EL (cell line): Measurements from ENCODE around the gene FLT1.

Experiments
- DNase-seq: peaks from one replicate; pipeline ENCODE4 v3.0.0-alpha.2; 2016

FLT1 gene

GRCh38 chr13:28528388-28528787, 33.5 kb upstream of the FLT1 start:
- DNase-seq = no peak

GRCh38 chr13:28527629-28528028, 32.7 kb upstream of the FLT1 start:
- DNase-seq = no peak

GRCh38 chr13:28526876-28527275, 31.9 kb upstream of the FLT1 start:
- no peak for DNase-seq

GRCh38 chr13:28522871-28523270, 27.9 kb upstream of the FLT1 start:
- no peak for DNase-seq

DNA sequence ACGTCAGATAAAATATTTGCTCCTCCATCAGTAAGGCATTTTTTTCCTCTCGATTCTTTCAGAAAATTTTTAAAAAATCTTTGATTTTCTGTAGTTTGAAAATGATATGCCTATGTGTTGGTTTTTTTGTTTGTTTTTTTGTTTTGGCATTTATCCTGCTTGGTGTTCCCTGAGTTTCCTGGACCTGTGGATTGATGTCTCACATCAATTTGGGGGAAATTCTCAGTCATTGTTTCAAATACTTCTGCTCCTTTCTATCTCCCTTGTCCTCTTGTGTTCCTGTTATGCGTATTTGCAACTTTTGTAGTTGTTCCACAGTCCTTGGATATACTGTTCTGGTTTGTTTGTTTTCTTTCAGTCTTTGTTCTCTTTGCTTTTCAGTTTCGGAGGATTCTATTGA, 18.8 kb upstream of the FLT1 start:
- no peak for DNase-seq

DNA sequence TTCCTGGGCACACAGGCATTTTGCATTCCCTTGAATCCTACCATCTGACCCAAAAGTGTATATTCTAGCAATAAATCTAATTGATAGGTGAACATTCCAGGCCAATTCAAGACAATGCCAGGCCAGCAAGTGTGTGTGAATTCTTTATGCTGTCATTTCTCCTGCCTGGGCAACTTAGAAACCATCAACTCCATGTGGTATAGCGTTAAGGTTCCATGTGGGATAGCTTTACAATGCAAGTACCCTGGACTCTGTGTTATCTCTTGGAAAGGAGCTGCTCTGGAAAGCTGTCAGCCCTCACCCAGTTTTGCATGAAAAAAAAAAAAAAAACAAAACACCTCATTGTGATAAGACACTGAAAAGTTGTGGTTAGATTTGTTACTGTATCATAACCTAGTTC, 15.6 kb upstream of the FLT1 start:
- DNase-seq = no peak

GRCh38 chr13:28510066-28510465, 15.1 kb upstream of the FLT1 start:
- no peak for DNase-seq

- no peak for DNase-seq
These were observed 10.7 kb upstream of the FLT1 start for GRCh38 chr13:28505543-28506135.

DNA sequence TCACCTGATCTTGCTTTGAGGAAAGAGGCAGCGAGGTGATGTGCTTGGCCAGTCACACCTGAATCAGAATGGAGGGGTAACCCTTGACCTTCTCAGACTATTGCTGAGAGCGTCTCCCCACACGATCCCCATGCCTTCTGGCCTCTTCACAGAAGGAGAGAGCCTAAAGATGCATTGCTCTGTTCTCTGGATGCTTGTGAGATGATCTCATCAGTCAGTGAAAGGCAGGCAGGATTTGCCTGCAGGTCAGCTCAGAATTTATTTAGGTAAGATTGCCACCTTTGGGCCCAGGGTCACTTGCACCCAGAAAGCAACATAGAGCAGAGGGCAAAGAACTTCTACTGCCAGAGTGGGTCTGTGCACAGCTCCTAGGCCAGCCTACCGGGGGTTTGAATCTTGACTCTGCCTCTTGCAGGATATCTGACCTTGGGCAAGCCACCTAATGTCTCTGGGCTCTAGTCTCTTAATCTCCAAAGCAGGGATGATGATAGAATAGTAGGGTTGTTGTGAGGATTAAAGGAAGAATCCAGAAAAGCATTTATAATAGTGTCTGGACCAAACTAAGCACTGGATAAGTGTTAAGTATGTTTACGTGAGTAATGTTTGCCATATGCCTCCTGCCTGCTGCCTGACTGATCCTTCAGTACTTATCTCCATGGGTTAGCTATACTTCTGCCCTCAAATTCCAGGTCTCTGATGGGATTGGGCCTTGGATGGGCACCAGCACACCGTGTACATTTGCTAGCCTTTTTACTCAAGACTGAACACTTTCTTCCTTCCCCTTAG, 8.4 kb upstream of the FLT1 start:
- DNase-seq = peak; percentile 35

DNA sequence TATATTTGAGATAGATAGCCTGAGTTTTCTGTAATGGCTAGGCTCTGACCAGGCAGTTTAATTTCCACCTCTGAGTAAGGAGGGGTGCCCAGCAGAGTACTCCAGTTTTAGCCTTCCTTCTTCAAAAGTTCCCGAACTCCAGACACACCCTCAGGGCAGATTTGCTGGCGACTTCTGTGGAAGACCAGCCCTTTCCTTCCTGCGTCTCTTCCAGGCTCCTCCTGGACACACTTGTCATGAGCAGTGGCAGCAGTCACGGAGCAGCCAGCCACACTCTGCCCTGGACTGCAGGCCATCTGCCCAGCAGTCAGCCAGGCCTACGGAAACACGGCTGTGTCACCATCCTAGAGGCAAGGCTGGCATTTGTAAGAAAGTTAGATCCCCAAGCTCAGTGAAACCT, 6.6 kb upstream of the FLT1 start:
- DNase-seq = no peak

DNA sequence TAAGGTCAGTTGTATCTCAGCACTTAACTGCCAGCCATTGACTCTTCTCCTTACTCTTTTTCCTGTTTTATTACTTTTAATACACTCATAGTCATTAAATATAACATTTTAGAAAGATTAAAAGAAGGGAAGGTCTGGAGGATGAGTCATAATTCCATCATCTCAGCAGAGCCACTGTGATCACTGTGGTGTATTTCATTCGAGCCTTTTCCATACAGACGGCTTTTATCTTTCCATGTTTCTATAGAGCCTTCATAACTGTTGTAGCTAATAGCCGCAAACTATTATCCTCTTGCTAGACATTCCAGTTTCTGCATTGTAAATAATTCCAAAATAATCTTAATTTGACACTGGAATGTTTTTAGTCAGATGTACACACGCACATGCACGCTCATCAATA, 4.7 kb upstream of the FLT1 start:
- peak; percentile 51 for DNase-seq

DNA sequence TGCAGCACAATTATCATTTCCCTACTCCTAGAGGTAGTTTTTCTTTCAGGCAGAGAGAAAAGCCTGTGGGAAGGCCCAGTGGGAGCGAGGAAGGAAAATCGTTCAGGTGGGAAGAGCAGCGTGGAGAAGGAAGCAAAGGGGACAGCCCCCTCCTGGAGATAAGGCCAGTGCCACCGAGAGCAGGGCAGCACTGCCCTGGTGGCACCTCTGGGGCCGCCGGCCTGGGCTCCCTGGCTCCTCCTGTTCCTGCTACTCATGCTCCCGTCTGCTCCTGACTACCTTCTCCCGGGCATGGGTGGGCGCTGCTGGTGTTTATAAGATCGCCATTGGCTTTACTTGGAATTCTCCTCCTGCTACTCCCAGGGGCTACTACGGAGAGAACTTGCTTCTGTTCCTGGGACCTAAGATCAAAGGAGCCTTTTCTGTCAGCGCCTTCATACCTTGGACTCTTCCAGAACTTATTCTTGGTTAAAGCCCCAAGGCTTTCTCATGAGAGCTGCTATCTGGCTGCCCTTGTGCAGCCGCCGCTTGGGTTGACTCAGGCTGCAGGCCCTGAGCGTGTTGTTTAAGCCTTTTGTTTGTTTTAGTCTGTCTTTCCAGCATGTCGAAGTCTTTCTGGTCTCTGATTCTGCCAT, 3.7 kb upstream of the FLT1 start:
- DNase-seq = no peak

- no peak for DNase-seq
These were observed 2.4 kb upstream of the FLT1 start for GRCh38 chr13:28497143-28497876.

GRCh38 chr13:28496188-28496564, 1.2 kb upstream of the FLT1 start:
- no peak for DNase-seq

DNA sequence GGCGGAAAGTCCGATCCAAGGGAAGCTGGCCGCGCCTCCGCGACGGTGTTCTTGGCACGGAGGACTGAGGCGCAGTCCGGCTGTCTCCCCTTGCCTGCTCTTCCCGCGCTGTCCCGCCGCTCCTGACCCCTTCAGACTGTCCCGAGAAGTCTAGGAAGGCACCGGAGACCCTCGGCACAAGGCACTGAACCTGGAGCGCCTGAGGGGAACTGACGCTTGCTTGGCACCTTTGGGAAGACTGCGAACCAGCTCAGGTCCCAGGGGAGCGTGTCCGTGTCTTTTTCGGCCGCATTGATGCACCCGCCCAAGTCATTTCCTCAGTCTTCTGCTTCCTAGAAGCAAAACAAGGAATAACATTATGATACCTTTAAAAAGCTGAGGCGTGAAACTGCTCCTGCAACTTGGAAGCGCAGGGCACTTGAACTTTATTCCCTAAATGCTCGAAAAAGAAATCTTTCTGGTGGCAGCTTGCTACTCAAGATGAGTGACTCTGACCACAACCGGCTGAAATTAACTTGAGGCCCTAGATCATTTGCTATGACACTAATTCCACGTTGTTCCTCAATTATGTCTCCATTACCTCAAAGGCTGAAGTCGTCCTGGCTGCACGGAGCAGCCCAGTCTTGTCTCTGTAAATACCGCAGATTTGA, 735 bp upstream of the FLT1 start:
- DNase-seq = no peak

DNA sequence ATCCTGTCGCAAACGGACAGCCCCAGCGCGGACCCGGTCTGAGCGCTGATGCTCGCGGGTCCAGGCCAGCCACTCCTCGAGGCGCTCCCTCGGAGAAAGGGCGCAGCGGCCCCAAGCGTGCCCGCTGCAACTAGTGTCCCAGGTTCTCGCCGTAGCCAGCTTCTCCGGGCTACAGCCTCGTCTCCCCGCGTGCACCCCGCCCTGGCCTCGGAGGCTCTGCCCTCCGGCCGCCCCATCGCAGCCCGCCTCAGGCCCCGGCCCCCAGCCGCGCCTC, 487 bp downstream of the FLT1 start:
- DNase-seq = no peak

GRCh38 chr13:28493740-28494503, 1.0 kb downstream of the FLT1 start:
- no peak for DNase-seq

- peak; percentile 79 for DNase-seq
These were observed 2.2 kb downstream of the FLT1 start for GRCh38 chr13:28492569-28493367.

DNA sequence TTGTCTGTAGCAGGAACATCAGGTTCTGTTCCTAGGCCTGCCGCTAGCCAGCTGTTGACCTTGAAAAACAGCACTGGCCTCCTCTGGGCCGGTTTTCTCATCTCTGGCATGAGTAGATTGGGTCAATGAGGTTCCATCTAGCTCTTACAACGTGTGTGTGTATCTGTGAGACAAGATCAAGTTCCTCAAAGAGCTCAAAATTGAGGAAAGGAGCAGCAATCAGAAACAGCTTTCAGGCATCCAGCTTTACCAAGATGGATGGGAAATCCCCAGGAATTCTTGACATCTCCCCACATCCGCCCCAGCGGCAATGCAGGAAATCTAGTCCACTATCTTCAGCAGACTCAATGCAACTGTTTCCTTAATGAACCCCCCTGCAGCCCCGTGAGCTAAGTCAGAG, 4.9 kb downstream of the FLT1 start:
- peak; percentile 77 for DNase-seq

DNA sequence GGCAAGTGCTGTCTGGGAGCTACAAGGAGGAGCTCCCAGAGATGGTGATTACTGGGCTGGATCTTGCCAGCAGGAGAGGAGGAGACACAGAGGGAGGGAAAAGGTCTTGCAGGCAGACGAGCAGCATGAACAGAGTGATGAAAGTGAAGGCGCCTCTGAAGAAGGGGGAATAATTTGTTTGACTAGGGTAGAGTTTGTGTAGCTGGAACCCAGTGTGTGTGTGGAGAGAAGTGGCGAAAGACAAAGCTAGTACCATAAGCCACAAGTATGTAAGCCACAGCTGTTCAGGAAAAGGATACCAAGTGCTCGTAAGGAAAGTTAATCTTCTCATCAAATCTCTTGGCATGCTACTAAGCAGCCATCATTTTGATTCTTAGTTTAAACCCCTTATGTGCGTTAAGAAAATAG, 5.4 kb downstream of the FLT1 start:
- DNase-seq = peak; percentile 67

GRCh38 chr13:28488376-28489005, 6.4 kb downstream of the FLT1 start:
- peak; percentile 58 for DNase-seq
